ENCODE data around the gene TOMM34. TPM values are rescaled to one million over a fixed set of nuclear protein-coding genes. Genes with fewer than 3 reads are reported as not detected.

The TOMM34 gene
- total RNA-seq, 2 experiments from 2014 or later = 38.6 to 48.2 TPM

DNA sequence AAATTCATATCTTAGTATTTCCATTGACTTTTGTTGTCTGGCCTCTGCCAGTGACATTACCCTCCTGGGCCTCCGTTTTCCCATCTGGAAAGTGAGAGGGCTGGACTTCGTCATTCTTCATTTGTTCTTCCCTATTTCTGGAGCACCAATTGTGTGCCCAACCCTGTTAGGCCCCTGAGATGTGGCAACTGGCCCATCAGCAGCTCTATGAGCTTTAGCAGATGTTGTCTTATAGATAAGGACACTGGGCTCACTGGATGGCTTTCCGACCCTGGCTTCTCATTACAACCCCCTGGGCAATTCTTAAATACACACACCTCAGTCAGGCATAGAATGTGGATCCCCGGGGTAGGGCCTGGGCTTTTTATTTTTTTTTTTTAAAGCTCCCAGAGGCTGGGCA lies 35.7 kb downstream of the TOMM34 start:
- CTCF ChIA-PET (ENCODE audit: unreplicated experiment) = no interaction called here
- intact Hi-C loops (cut with micrococcal nuclease; ENCODE audit: unreplicated experiment) = no loop called here

DNA sequence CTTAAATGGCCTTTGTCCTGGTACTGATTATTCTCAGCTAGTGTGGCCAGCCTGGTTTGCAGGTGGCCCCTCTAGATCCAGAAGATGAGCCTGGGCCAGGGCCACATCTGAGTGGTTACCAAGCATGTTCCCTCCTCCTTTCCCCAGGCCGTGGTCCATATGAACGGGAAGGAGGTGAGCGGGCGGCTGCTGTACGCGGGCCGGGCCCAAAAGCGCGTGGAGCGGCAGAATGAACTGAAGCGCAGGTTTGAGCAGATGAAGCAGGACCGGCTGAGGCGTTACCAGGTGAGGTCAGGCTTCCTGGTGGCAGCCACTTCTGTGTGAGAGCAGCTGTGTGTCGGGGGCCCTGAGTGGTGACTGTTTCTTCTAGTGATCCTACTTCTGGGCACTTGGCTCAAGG lies 38.8 kb downstream of the TOMM34 start:
- Histone ChIP-seq H3K4me2 (ENCODE audit: low read length) (no peak overlapping the region), H4K20me1 (ENCODE audit: insufficient read depth, low read length) (no peaks in the 10 kb centered on the region), H2AFZ (ENCODE audit: low read length) (no peak overlapping the region), H3K4me1 (ENCODE audit: insufficient read depth, low read length, poor library complexity, severe bottlenecking) (no peaks in the 10 kb centered on the region), H3K27ac (ENCODE audit: low read depth, low read length, poor library complexity, severe bottlenecking) (no peak overlapping the region), H3K9me2 (ENCODE audit: insufficient read depth, low read length) (no peaks in the 10 kb centered on the region), H3K9me3 (ENCODE audit: low read length) (no peaks in the 10 kb centered on the region), H3K36me3 (ENCODE audit: insufficient read depth, low read length) (peaks cover 50% of the 10 kb centered on the region), H3K79me2 (ENCODE audit: insufficient read depth, low read depth, low read length) (no peaks in the 10 kb centered on the region), H3K4me3 (ENCODE audit: low read depth, low read length, poor library complexity, severe bottlenecking) (no peak overlapping the region)
- no TSS peak for BruUV-seq (replicated peaks)
- intact Hi-C loops (cut with micrococcal nuclease; ENCODE audit: unreplicated experiment) = no loop called here
- CTCF ChIA-PET (ENCODE audit: unreplicated experiment) = no interaction called here
- POLR2A ChIA-PET = no interaction called here
- no peak for DNase-seq (ENCODE audit: low spot score)
- TF ChIP-seq EZH2phosphoT487 (IDR thresholded peaks at IDR 0.05; ENCODE audit: borderline replicate concordance, low read depth, low read length) = no peak
- TF ChIP-seq, protein P1, sequence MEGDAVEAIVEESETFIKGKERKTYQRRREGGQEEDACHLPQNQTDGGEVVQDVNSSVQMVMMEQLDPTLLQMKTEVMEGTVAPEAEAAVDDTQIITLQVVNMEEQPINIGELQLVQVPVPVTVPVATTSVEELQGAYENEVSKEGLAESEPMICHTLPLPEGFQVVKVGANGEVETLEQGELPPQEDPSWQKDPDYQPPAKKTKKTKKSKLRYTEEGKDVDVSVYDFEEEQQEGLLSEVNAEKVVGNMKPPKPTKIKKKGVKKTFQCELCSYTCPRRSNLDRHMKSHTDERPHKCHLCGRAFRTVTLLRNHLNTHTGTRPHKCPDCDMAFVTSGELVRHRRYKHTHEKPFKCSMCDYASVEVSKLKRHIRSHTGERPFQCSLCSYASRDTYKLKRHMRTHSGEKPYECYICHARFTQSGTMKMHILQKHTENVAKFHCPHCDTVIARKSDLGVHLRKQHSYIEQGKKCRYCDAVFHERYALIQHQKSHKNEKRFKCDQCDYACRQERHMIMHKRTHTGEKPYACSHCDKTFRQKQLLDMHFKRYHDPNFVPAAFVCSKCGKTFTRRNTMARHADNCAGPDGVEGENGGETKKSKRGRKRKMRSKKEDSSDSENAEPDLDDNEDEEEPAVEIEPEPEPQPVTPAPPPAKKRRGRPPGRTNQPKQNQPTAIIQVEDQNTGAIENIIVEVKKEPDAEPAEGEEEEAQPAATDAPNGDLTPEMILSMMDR (conservative IDR thresholded peaks at IDR 0.05; ENCODE audit: low read length) = no peak

More for the DNA sequence above, 35.7 kb downstream of the TOMM34 start:
- Histone ChIP-seq H3K36me3 (ENCODE audit: insufficient read depth, low read length) (peaks cover 36% of the 10 kb centered on the region), H3K4me1 (ENCODE audit: insufficient read depth, low read length, poor library complexity, severe bottlenecking) (no peaks in the 10 kb centered on the region), H3K4me3 (ENCODE audit: low read depth, low read length, poor library complexity, severe bottlenecking) (no peak overlapping the region), H2AFZ (ENCODE audit: low read length) (no peak overlapping the region), H4K20me1 (ENCODE audit: insufficient read depth, low read length) (no peaks in the 10 kb centered on the region), H3K79me2 (ENCODE audit: insufficient read depth, low read depth, low read length) (no peaks in the 10 kb centered on the region), H3K9me2 (ENCODE audit: insufficient read depth, low read length) (no peaks in the 10 kb centered on the region), H3K27ac (ENCODE audit: low read depth, low read length, poor library complexity, severe bottlenecking) (no peak overlapping the region), H3K4me2 (ENCODE audit: low read length) (no peak overlapping the region), H3K9me3 (ENCODE audit: low read length) (no peaks in the 10 kb centered on the region)
- TF ChIP-seq, protein P1 (conservative IDR thresholded peaks at IDR 0.05; ENCODE audit: low read length) = no peak
- no peak for TF ChIP-seq EZH2phosphoT487 (IDR thresholded peaks at IDR 0.05; ENCODE audit: borderline replicate concordance, low read depth, low read length)
- POLR2A ChIA-PET = interaction anchor here (0.6 kb wide), 1 partner anchor 9 kb away, joined by 3 read pairs; no protein-coding TSS in a partner anchor
- BruUV-seq (replicated peaks) = no TSS peak
- no peak for DNase-seq (ENCODE audit: low spot score)

DNA sequence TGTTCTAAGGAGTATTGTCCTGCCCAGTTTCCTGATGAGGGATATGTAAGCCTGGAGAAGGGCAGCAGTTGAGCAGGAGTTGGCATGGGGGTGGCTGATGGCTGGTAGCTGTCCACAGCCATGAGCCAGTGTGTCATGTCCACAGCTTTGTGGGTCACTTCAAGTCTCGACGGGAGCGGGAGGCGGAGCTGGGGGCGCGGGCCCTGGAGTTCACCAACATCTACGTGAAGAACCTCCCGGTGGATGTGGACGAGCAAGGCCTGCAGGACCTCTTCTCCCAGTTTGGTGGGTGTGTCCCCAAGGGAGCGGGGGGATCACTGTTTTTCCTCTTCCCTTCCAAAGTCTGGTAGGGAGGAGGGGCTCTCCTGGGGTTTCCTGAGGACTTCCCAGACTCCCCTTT lies 41.4 kb downstream of the TOMM34 start:
- H3K36me3 ChIP-seq (ENCODE audit: insufficient read depth, low read length) = peaks cover 62% of the 10 kb centered on the region
- H3K4me2 ChIP-seq (ENCODE audit: low read length) = no peak overlapping the region
- no peak overlapping the region for H3K27ac ChIP-seq (ENCODE audit: low read depth, low read length, poor library complexity, severe bottlenecking)
- no peaks in the 10 kb centered on the region for H3K9me3 ChIP-seq (ENCODE audit: low read length)
- no TSS peak for BruUV-seq (replicated peaks)
- TF ChIP-seq EZH2phosphoT487 (IDR thresholded peaks at IDR 0.05; ENCODE audit: borderline replicate concordance, low read depth, low read length) = no peak
- TF ChIP-seq, protein P1 (conservative IDR thresholded peaks at IDR 0.05; ENCODE audit: low read length) = no peak
- DNase-seq (ENCODE audit: low spot score) = no peak
- ChIA-PET CTCF (ENCODE audit: unreplicated experiment) (no interaction called here), POLR2A (interaction anchor here (0.6 to 1.6 kb wide), 2 partner anchors 24 to 102 kb away, joined by 3 to 4 read pairs; no protein-coding TSS in a partner anchor)
- no peaks in the 10 kb centered on the region for H4K20me1 ChIP-seq (ENCODE audit: insufficient read depth, low read length)
- intact Hi-C loops (cut with micrococcal nuclease; ENCODE audit: unreplicated experiment) = no loop called here
- no peaks in the 10 kb centered on the region for H3K79me2 ChIP-seq (ENCODE audit: insufficient read depth, low read depth, low read length)
- no peaks in the 10 kb centered on the region for H3K9me2 ChIP-seq (ENCODE audit: insufficient read depth, low read length)
- no peak overlapping the region for H3K4me3 ChIP-seq (ENCODE audit: low read depth, low read length, poor library complexity, severe bottlenecking)
- no peak overlapping the region for H2AFZ ChIP-seq (ENCODE audit: low read length)
- H3K4me1 ChIP-seq (ENCODE audit: insufficient read depth, low read length, poor library complexity, severe bottlenecking) = no peaks in the 10 kb centered on the region

All from OCI-LY7 (cell line).